Transverse colon (tissue), 4 donors: ENCODE measurements around the gene NBR1. TPM values are rescaled to one million over a fixed set of nuclear protein-coding genes. Genes with fewer than 3 reads are reported as not detected.
"Not testable (repeated sequence)": the region's sequence is repeated elsewhere in the genome, so short reads cannot be mapped to it uniquely, and the experiment has no call there.

Experiments used
- DNase-seq: peaks from one replicate; pipeline ENCODE4 v3.0.0-alpha.2; 2019
- H3K27ac ChIP-seq, 4 donors: fragments of 200-600 bp; sonication (generic); 2 replicates each; pipeline ENCODE4 v1.5.1; 2016 to 2018; ENCODE audit warnings: inconsistent platforms in 4 of 4
- H3K27me3 ChIP-seq: fragments of 200-600 bp; sonication (generic); 2 replicates; pipeline ENCODE4 v1.5.1; 2017; ENCODE audit warnings: inconsistent platforms
- H3K36me3 ChIP-seq, 4 donors: fragments of 200-600 bp; sonication (generic); 2 replicates each; pipeline ENCODE4 v1.5.1; 2017 to 2019; ENCODE audit warnings: inconsistent platforms in 4 of 4
- H3K4me1 ChIP-seq, 4 donors: fragments of 200-600 bp; sonication (generic); 2 replicates each; pipeline ENCODE4 v1.5.1; 2017 to 2020; ENCODE audit warnings: inconsistent platforms in 4 of 4
- H3K4me3 ChIP-seq, 4 donors: fragments of 200-600 bp; sonication (generic); 1 replicate in 1 of 4; 2 replicates in 3 of 4; pipeline versions ENCODE4 v1.5.1 to v1.6.1; 2017 to 2019; ENCODE audit warnings: inconsistent platforms in 4 of 4
- H3K9me3 ChIP-seq, 2 donors: fragments of 200-600 bp; sonication (generic); 2 replicates each; pipeline ENCODE4 v1.5.1; 2017 to 2019; ENCODE audit warnings: inconsistent platforms in 2 of 2
- EP300 ChIP-seq: sonication (generic); formaldehyde crosslinking; IDR thresholded peaks from one replicate; pipeline ENCODE4 v1.6.1; 2017; ENCODE audit warnings: antibody characterized with exemption, low read depth
- POLR2A ChIP-seq: fragments of 450-650 bp; IDR thresholded peaks from one replicate; pipeline ENCODE4 v1.6.1; 2016; ENCODE audit warnings: antibody characterized with exemption, mild to moderate bottlenecking, moderate library complexity
- POLR2AphosphoS5 ChIP-seq, 3 donors: sonication (generic); formaldehyde crosslinking; IDR thresholded peaks; one replicate each; pipeline ENCODE4 v1.6.1; 2016; ENCODE audit warnings: antibody characterized with exemption in 3 of 3
- WGBS, 2 donors: methylation state at CpG; one replicate each; pipeline ENCODE4 v1.1.5; 2018; ENCODE audit warnings: low coverage in 1 of 2; 5-methylcytosine and 5-hydroxymethylcytosine counted together
- in situ Hi-C, 4 donors: fragments of 200-750 bp; cut with MboI; loops; one replicate each; pipeline versions ENCODE4 v1.15.0 to v1.15.1; 2017; ENCODE audit warnings: low sequenced_read_pairs in 3 of 4, low pct_ligation_motif_present in 1 of 4, low pct_unique_long_range_greater_than_20kb in 1 of 4
- intact Hi-C: fragments of 100-400 bp; cut with DNase I; formaldehyde crosslinking; loops from one replicate; pipeline ENCODE4 v1.15.1; 2023; ENCODE audit warnings: low total_unique reads
- total RNA-seq, 4 donors: library from RNA; depleted of rRNA; stranded (reverse); fragments of >200 nt; gene quantifications; one replicate each; pipeline ENCODE4 v1.1.0, GENCODE V29; 2016
- TF ChIP-seq, protein P1 (sequence below), 5 experiments: fragments of 200-600 bp in 3 of 5; fragments of 450-650 bp in 2 of 5; sonication (generic) in 3 of 5; IDR thresholded peaks; 1 replicate in 2 of 5; 2 replicates in 3 of 5; pipeline ENCODE4 v1.5.1; 2016 to 2017; ENCODE audit warnings: antibody characterized with exemption in 5 of 5, inconsistent platforms in 3 of 5, mild to moderate bottlenecking in 2 of 5, moderate library complexity in 1 of 5

Gene NBR1
- total RNA-seq, 4 donors from 2014 or later, result 62.5 to 156 (median 99.3) TPM

DNA sequence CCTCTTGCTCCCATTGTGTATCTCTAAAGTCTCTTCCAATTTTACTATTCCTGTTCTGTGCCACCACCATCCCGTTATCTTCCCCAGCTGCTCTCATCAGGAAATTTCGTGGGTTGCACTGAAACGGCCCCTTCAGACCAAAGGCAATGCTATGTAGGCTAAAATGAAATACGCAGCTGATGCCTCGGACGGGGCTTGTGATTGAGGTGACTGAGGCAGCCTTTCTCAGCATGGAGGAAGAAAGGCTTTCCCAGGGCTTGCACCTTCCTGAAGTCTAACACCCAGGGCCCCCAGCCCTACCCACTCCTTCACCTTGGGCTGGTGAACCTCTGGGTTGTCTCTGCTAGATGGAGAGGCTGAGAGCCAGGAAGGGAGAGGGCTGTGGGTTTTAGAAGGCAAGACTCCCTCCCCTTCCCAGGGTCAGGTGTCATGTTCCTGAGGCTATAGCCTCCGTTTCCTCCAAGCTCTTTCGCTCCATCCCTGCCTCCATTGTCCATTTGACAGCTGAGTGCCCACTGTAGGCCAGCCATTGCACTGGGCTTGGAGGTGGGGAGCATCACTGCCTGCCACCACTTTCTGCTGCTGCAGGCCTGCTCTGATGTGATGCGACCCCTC, 49.6 kb downstream of the NBR1 start:
- intact Hi-C loops, result no loop called here
- TF ChIP-seq POLR2AphosphoS5 (IDR thresholded peaks at IDR 0.05) (no peak), POLR2A (no peak), EP300 (no peak)
- TF ChIP-seq, protein P1, sequence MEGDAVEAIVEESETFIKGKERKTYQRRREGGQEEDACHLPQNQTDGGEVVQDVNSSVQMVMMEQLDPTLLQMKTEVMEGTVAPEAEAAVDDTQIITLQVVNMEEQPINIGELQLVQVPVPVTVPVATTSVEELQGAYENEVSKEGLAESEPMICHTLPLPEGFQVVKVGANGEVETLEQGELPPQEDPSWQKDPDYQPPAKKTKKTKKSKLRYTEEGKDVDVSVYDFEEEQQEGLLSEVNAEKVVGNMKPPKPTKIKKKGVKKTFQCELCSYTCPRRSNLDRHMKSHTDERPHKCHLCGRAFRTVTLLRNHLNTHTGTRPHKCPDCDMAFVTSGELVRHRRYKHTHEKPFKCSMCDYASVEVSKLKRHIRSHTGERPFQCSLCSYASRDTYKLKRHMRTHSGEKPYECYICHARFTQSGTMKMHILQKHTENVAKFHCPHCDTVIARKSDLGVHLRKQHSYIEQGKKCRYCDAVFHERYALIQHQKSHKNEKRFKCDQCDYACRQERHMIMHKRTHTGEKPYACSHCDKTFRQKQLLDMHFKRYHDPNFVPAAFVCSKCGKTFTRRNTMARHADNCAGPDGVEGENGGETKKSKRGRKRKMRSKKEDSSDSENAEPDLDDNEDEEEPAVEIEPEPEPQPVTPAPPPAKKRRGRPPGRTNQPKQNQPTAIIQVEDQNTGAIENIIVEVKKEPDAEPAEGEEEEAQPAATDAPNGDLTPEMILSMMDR (IDR thresholded peaks at IDR 0.05), result no peak
- in situ Hi-C loops, result loop anchor here in 1 of 4 donors (25.0 kb wide), 2 partner anchors 92 to 267 kb away; partner anchors contain the start of gene DHX8
- DNase-seq, result no peak
- Histone ChIP-seq H3K27me3 (no peaks in the 10 kb centered on the region), H3K36me3 (peaks cover 0 to 8% (median 0%) of the 10 kb centered on the region in 4 donors), H3K4me3 (no peak overlapping the region), H3K4me1 (no peaks in the 10 kb centered on the region), H3K9me3 (no peaks in the 10 kb centered on the region), H3K27ac (no peak overlapping the region)
- 90 to 92% methylated on average over 4 to 9 of the region's 9 CpGs for whole genome bisulfite sequencing, 2 donors

DNA sequence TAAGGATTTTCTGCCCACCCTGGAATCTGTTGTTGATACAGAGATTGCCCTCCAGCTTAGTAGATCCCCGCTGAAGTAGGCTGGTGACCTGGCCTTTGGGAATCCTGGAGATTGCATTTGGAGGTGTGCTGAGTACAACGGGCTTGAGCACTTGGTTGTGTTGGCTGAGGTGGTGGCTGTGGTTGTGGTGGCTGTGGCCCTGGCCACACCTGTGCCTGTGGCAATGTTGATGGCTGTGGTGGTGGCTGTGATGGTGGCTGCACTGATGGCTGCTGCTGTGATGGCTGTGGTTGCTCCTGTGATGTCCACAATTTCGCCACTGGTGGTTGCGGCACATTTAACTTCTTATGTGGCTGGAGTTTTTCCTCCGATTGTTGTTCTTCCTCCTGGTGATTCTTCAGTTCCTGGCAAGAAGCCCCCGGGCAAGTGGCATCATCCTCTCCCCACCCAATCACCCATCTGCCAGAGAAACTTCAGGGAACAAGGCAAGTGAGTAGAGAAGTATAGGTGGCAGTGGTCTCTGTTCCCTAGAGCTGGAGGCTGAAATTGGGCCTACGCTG, 53.2 kb downstream of the NBR1 start:
- no peak overlapping the region for H3K4me3 ChIP-seq
- no peaks in the 10 kb centered on the region for H3K4me1 ChIP-seq
- peaks cover 0 to 8% (median 0%) of the 10 kb centered on the region in 4 donors for H3K36me3 ChIP-seq
- no peak overlapping the region for H3K27ac ChIP-seq
- in situ Hi-C loops, result loop anchor here in 1 of 4 donors (25.0 kb wide), 2 partner anchors 88 to 263 kb away; partner anchors contain the start of gene DHX8
- H3K9me3 ChIP-seq, result no peaks in the 10 kb centered on the region
- TF ChIP-seq, protein P1 (IDR thresholded peaks at IDR 0.05), result no peak
- no peak for TF ChIP-seq POLR2A
- TF ChIP-seq EP300, result no peak
- no peak for TF ChIP-seq POLR2AphosphoS5 (IDR thresholded peaks at IDR 0.05)
- intact Hi-C loops, result no loop called here
- 93 to 100% methylated on average over 3 to 7 of the region's 7 CpGs for WGBS, 2 donors
- no peak for DNase-seq
- H3K27me3 ChIP-seq, result no peaks in the 10 kb centered on the region

DNA sequence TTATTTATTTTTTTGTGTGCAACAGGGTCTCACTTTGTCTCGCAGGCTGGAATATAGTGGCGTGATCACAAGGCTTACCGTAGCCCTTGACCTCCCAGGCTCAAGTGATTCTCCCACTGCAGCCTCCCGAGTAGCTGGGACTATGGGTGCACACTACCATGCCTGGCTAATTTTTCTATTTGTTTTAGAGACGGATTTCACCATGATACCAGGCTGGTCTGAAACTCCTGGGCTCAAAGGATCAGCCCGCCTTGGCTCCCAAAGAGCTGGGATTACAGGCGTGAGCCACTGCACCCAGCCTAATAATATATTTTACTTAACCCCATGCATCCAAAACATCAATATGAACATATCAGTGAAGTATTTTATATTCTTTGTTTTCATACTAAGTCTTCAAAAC, 55.4 kb downstream of the NBR1 start:
- 88 to 89% methylated on average over 5 to 7 of the region's 7 CpGs for WGBS, 2 donors
- intact Hi-C loops, result no loop called here

DNA sequence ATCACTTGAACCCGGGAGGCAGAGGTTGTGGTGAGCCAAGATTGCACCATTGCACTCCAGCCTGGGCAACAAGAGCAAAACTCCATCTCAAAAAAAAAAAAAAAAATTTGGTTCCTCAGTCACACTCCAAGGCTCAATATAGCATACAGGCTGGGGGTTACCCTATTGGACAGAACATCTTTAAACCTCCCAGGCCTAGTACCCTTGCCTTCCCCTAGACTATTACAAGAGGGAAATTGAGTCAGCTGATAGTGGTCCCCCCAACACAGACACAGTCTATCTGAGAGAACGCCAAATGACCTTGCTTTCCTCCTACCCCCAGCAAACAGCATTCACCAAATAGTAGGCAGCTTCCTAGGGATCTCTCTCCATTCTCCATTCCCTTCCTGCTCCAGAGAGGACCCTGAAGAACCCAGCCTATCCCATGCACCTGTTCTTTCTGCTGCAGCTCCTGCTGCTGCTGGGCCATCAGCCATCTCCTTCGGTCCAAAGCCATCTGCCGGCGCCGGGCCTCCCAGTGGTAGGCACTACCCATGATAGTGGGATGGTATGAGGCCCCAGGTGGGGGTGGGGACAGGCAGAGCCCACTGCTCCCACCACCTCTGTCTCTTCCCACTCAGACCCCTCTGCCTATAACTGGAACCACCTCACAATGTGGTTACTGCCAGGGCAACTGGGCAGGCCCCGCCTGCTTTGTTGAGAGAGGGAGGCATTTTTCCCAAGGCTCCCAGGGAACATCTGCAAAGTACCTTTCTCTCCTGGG, 57.2 kb downstream of the NBR1 start, which contains the start of gene CCDC200:
Gene CCDC200 (minus strand): TSS at position 604 of the 763 bp plus-strand sequence. CDS start 69 bp downstream, at position 535.
- H3K27me3 ChIP-seq, H3K36me3 ChIP-seq, H3K27ac ChIP-seq, H3K9me3 ChIP-seq, DNase-seq, H3K4me1 ChIP-seq, H3K4me3 ChIP-seq, intact Hi-C loops, in situ Hi-C loops: not testable (repeated sequence)
- no CpG with 5 or more reads among the region's 7 CpGs for WGBS, 2 donors

More for the DNA sequence above, 55.4 kb downstream of the NBR1 start:
- H3K4me3 ChIP-seq, result no peak overlapping the region
- DNase-seq, result no peak
- no peaks in the 10 kb centered on the region for H3K27me3 ChIP-seq
- TF ChIP-seq, protein P1 (IDR thresholded peaks at IDR 0.05), result no peak
- no peak overlapping the region for H3K27ac ChIP-seq
- H3K4me1 ChIP-seq, result no peaks in the 10 kb centered on the region
- H3K36me3 ChIP-seq, result peaks cover 0 to 8% (median 0%) of the 10 kb centered on the region in 4 donors
- in situ Hi-C loops, result no loop called here
- no peaks in the 10 kb centered on the region for H3K9me3 ChIP-seq

DNA sequence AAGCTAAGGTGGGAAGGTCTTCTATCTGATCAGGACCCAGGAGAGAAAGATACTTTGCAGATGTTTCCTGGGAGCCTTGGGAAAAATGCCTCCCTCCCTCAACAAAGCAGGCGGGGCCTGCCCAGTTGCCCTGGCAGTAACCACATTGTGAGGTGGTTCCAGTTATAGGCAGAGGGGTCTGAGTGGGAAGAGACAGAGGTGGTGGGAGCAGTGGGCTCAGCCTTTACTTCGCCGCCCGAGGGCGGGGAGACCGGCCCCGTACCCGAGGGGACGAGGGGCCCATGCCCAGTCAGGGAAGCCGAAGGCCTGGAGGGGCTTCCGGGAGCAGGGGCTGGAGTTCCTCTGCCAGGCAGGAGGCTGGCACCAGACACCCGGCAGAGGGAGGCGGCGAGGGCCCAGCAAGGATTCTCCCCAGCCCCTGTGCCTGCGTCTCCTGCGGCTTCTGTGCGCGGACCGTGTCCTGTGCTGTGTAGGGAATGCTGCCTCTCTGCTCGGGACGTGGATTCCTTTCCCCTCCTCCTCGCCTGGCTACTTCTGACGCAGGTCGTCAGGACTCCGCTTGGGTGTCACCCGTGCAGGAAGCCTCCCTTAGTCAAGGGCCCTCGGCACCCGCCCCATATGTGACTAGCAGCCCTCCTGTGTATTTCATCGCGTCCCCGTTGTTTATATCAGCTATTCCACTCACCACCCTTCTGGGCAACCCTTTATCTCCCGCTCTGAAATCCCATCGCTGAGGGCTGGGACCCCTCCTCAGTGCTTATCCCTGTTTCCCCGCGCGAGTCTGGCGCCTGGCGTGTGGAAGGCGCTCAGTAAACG, 60.4 kb downstream of the NBR1 start:
- H3K27me3 ChIP-seq, in situ Hi-C loops, H3K9me3 ChIP-seq, DNase-seq, H3K36me3 ChIP-seq, intact Hi-C loops, H3K4me1 ChIP-seq: not testable (repeated sequence)
- H3K4me3 ChIP-seq, result peak overlapping the region in 1 of 4 donors; percentile 4
- H3K27ac ChIP-seq, result peak overlapping the region; percentile 0 to 76 (median 32)
- WGBS, 2 donors, result 84% methylated on average over 18 of the region's 40 CpGs; no CpG with 5 or more reads in 1 of the 2 donors

DNA sequence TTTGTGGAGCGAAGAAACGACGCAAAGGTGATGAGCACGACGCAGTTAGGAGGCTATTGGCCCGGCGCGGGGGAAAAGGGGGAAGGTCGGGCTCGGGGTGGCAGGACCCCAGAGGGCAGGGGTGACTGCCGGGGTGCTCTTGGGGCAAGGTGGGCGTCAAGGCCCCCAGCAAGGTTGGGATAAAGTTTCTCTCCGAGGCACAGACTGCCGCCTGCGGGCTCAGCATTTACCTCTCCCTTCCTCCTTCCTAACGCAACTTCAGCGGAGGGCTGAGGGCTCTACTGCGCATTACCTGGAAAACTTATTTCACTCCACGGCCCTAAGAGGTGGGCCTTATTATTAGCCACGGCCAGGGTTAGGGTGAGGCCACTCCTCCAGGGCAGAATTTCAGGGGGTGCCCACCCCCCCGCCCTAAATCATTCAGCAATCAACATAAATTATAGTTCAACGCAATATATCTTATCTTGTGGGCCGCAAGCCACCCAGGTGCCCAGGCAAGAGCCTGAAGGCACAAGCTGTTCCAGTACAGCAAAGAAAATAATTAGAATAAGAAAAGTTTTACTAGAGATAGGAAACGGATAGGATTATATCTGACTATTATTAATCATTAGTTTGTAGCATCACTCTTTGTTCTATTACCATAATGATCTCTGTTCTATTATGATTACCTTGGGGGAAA, 61.1 kb downstream of the NBR1 start:
- not testable (repeated sequence) for H3K4me1 ChIP-seq

More for the DNA sequence above, 61.1 kb downstream of the NBR1 start:
- WGBS, 2 donors, result 49 to 62% methylated on average over 2 to 21 of the region's 24 CpGs
- in situ Hi-C loops, intact Hi-C loops, H3K27me3 ChIP-seq, H3K36me3 ChIP-seq, H3K9me3 ChIP-seq: not testable (repeated sequence)
- peak overlapping the region; percentile 0 to 76 (median 30) for H3K27ac ChIP-seq
- DNase-seq, result peak; percentile 50
- H3K4me3 ChIP-seq, result peak overlapping the region in 1 of 4 donors; percentile 4
